NK-92 (cell line): ENCODE results near the gene THAP9.
"Not testable (repeated sequence)": the region's sequence is repeated elsewhere in the genome, so short reads cannot be mapped to it uniquely, and the experiment has no call there.

ENCODE experiments used
- DNase-seq: peaks from one replicate; lab custom pipeline; 2025; ENCODE audit not compliant: unreplicated experiment; lab: John Stamatoyannopoulos, UW

THAP9 gene

GRCh38 chr4:82893942-82894341, 6.6 kb upstream of the THAP9 start:
- no peak for DNase-seq

DNA sequence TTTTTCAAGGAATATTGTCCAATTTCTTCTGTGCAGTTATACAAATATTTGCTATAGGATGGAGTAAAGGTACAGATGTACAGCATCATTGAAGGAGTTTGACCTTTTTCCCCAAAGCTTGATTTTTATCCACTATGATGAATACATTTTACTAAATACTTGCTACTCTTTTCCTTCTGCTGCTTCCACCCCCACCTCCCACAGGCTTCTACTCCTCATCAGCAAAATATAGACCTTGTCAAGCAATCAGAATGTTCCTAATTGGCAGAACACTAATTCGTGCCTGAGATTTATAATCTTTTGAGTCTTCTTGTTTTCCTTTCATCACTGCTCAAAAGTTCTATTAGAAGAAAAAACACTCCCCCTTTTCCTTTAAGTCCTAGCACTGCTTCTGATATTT, 3.8 kb upstream of the THAP9 start:
- no peak for DNase-seq

GRCh38 chr4:82898322-82899243, 2.0 kb upstream of the THAP9 start:
- DNase-seq, result no peak

DNA sequence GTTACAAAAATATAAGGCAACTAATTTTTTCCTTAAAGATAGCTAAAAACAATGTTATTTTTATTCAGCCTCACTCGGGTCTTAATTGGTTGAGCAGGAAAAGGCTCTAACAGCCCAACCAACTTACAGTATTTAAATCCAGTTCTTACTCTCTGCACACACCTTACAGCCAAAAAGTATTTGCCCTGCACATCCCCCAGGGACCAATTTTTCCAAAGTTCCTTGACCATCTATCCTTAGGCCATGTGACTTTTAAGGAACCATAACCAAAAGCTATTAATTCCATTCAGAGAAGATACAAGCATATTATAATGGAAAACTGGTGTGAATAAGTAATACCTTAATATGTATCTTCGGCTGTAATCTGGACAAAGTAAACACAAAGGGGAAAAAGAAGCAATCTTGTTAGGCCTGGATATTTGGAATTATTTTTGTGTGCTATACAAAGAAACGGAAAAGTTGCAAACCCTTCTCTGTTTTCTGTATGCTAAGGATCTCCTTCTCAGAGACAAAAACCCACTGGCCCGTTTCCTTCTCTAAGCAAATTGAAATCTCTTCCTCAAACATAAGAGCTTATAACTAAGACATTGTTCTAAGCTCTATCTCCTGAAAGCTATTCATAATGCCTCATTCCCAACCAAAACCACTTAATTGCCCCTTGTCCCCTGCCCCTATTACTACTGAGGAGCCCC, 1.0 kb upstream of the THAP9 start:
- no peak for DNase-seq

DNA sequence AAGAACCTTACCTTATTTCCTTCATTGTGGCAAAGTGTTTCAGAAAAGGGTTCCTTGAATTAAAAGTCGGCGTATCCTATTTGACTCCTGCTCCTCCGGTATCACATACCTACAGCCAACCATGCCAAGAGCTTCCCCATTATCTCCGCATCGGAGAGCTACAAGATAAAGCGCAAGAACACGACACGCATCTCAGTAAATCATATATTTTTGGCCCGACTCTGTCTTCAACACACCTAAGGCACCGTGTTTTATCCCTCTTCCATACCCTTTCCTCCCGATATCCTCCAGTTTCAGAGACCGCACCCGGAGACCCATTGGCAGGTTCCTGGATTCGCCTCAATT, 497 bp upstream of the THAP9 start:
- DNase-seq, result no peak

- DNase-seq, result no peak
Observed at GRCh38 chr4:82901183-82901718, 716 bp downstream of the THAP9 start.

GRCh38 chr4:82903737-82904136, 3.2 kb downstream of the THAP9 start:
- no peak for DNase-seq

- DNase-seq, result no peak
Observed at GRCh38 chr4:82905205-82905604, 4.7 kb downstream of the THAP9 start.

GRCh38 chr4:82906469-82906868, 5.9 kb downstream of the THAP9 start:
- no peak for DNase-seq

GRCh38 chr4:82909326-82909725, 8.8 kb downstream of the THAP9 start:
- no peak for DNase-seq

DNA sequence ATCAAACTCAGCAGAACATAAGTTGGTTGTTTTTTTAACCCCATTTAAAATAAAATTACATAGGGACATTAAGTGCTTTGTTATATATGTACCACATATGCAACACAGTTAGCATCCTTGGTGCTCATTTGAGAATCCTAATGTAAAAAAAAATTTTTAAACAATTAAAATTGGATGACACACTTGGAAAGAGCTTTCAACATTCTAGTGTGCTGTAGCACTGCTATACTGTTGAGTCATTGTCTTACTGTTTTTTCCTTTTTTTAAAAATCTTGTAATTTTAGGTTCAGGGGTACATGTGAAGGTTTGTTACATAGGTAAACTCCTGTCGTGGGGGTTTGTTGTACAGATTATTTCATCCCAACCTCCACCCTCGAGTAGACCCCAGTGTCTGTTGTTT, 12.8 kb downstream of the THAP9 start:
- DNase-seq, result no peak

DNA sequence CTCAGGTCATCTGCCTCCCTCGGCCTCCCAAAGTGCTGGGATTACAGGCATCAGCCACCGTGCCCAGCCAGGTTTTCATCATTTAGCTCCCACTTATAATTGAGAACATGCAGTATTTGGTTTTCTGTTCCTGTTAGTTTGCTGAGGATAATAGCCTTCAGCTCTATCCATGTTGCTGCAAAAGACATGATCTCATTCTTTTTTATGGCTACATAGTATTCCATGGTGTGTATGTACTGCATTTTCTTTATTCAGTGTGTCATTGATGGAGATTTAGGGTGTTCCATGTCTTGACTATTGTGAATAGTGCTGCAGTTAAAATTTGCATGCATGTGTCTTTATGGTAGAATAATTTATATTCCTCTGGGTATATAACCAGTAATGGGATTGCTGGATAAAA, 13.4 kb downstream of the THAP9 start:
- DNase-seq, result not testable (repeated sequence)

- DNase-seq, result no peak
Observed at GRCh38 chr4:82918091-82918490, 17.6 kb downstream of the THAP9 start.

- no peak for DNase-seq
Observed at GRCh38 chr4:82919386-82919785, 18.9 kb downstream of the THAP9 start.

DNA sequence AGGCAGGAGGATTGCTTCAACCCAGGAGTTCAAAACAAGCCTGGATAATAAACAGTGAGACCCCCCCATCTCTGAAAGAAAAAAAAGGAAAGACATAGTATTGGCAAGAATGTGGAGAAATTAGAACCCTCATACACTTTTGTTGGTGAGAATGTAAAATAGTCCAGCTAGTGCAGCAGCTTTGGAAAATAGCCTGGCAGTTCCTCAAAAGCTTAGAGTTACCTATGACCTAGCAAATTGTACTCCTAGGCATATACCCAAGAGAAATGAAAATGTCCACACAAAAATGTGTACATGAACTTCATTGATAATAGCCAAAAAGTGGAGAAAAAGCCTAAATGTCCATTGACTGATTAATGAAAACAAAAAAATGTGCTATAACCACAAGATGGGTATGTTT, 21.3 kb downstream of the THAP9 start:
- DNase-seq, result no peak

DNA sequence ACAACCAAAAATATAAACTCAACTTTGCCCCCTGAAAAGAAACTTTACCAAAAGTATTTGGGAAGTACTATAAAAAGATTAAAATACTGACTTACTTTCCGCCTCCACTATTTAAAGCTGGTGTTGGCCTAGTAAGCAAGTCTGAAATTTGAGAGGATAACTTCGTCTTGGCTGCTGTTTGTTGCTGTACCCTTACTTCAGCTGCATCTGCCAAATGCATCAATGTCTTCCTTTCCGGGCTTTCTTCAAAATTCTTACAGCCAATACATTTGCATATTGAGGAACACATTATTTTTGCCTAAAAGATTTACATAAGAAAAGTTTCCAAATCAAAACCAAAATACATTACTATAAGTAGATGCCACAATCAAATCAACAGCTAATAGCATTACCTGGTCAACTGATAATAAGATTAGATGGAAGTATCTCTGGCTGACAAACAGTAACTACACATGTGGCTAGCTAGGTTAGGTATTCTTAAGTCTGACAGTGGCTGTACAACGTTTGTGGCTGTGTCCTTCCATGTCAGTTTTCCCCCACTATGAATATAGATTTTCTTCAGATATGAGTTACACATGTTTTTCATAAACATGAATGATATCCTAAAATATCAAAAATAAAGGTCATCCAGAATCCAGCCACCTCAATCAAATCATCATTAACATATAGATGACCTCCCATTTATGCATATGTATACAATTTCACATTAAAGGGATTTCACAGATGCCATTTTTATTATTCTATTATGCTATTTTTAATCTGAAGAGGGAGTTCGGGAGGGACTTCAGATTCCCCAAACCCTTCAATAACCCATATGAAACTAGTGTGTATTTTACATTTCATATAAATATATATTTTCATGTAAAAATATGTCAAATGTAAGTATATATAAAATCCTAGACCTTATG, 30.6 kb downstream of the THAP9 start:
- no peak for DNase-seq

GRCh38 chr4:82934441-82934840, 33.9 kb downstream of the THAP9 start:
- DNase-seq, result no peak

DNA sequence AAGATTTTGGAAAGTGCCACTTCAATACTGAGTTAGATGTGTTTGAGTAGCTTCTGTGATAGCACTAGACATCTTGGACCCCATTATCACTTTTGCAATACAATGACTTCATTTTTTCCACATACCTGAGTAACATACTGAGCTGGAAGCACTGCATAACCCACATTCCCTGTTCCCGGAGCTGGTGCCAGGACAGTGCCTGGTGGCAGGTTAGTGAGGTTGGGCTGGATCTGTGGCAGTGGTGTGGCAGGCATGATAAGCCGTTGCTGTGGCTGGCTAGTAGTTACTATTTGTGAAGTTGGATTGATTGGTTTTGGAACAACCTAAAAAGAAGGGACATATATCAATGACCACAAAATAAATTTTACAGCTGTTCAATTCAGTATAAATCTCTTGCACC, 38.9 kb downstream of the THAP9 start:
- no peak for DNase-seq

- no peak for DNase-seq
Observed at GRCh38 chr4:82947498-82947897, 47.0 kb downstream of the THAP9 start.

DNA sequence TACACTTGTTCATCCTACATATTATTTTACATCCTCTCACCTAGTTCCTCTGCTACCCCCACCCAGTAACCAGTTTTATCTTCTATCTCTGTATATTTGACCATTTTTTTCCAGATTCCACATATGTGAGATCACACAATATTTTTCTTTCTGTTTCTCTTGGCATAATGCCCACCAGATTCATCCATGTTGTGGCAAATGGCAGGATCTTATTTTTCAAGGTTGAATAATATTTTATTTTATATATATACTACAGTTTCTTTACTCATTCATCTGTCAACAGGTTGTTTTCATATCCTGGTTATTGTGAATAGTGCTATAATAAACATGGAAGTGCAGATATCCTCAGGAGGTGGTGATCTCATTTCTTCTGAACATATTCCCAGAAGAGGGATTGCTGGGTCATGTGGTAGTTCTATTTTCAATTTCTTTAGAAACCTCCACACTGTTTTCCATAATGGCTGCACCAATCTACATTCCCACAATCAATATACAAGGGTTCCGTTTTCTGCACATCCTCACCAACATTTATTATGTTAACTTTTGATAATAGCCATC, 48.2 kb downstream of the THAP9 start:
- DNase-seq, result no peak

DNA sequence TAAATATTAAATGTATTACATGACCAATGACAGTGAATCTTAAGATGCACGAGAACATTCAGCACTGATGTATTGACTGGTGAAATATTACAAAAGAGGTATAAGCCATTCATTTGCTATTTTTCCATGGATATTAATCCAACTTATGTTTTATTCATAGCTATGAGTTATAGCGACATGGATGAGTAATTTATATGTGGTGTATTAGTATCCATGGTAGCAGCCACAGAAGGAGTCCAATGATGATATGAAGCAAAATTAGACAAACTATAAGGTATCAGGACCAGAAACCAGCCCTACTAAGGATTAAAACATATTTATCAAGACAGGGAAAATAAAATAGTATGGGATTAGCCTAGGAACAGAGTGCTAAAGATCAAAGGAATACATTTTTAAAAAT, 50.7 kb downstream of the THAP9 start:
- DNase-seq, result no peak
